GM21447 (cell line): ENCODE results near the gene ELANE.
"Not testable (repeated sequence)": the region's sequence is repeated elsewhere in the genome, so short reads cannot be mapped to it uniquely, and the experiment has no call there.

ENCODE experiments used
- ATAC-seq: cut with Tn5 transposase; IDR thresholded peaks from one replicate; pipeline ENCODE4 v1.9.1; 2021; ENCODE audit not compliant: unreplicated experiment

Gene ELANE

DNA sequence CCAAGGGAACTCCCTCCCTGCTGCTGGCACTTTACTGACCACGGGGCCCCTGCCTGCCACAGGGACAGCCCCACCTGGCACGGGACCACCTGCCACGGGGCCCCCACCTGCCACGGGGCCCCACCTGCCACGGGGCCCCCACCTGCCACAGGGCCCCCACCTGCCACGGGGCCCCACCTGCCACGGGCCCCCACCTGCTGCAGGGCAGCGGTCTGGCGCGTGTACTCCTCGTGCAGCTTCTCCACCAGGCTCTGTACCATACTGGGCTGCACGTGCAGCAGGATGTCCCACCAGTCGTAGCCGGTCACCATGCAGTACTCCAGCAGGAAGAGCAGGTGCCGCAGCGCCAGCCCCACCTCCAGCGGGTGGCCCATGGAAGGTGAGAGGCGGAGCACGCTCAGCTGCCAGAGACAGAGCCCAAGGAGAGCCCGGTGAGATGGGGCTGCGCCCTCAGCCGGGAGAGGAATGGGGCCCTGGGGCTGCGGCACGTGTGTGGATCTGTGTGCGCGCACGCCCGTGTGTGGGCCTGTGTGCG lies 24.7 kb downstream of the ELANE start:
- no peak for ATAC-seq

DNA sequence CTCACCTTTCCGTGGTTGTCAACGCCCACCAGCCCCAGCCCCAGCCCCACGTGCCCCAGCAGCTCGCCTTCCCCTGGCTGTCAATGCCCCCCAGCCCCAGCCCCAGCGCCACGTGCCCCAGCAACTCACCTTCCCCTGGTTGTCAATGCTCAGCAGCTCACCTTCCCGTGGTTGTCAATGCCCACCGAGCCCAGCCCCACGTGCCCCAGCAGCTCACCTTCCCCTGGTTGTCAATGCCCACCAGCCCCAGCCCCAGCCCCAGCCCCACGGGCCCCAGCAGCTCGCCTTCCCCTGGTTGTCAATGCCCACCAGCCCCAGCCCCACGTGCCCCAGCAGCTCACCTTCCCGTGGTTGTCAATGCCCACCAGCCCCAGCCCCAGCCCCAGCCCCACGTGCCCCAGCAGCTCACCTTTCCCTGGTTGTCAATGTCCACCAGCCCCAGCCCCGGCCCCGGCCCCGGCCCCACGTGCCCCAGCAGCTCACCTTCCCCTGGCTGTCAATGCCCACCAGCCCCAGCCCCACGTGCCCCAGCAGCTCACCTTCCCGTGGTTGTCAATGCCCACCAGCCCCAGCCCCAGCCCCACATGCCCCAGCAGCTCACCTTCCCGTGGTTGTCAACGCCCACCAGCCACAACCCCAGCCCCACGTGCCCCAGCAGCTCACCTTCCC lies 26.0 kb downstream of the ELANE start:
- ATAC-seq, result not testable (repeated sequence)

DNA sequence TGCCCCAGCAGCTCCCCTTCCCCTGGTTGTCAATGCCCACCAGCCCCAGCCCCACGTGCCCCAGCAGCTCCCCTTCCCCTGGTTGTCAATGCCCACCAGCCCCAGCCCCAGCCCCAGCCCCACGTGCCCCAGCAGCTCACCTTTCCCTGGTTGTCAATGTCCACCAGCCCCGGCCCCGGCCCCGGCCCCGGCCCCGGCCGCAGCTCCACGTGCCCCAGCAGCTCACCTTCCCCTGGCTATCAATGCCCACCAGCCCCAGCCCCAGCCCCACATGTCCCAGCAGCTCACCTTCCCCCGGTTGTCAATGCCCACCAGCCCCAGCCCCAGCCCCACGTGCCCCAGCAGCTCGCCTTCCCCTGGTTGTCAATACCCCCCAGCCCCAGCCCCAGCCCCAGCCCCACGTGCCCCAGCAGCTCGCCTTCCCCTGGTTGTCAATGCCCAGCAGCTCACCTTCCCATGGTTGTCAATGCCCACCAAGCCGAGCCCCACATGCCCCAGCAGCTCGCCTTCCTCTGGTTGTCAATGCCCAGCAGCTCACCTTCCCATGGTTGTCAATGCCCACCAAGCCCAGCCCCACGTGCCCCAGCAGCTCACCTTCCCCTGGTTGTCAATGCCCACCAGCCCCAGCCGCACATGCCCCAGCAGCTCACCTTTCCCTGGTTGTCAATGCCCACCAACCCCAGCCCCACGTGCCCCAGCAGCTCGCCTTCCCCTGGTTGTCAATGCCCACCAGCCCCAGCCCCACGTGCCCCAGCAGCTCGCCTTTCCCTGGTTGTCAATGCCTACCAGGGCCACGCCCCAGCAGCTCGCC lies 26.9 kb downstream of the ELANE start:
- ATAC-seq, result not testable (repeated sequence)

DNA sequence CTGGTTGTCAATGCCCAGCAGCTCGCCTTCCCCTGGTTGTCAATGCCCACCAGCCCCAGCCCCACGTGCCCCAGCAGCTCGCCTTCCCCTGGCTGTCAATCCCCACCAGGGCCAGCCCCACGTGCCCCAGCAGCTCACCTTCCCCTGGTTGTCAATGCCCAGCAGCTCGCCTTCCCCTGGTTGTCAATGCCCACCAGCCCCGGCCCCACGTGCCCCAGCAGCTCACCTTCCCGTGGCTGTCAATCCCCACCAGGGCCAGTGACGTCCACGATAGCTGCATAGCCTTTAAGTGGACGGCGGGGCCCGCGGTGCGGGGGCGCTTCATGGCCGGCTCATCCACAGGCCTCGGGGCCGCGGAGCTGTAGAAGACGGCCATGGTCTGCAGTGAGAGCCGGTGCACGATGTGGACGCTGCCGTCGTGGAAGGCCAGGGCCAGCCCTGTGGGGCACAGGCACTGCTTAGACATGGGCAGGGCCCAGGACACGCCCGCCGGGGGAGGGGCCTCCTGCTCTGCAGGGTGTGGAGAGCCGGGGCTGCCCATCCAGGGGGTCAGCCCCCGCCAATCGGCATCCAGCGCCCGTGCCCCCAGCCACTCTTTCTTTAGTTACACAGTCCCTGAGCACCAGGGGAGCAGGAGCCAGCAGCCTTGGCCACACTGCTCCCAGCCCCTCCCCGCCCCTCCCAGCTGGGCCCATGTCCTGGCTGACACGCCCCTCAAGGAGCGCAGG lies 27.8 kb downstream of the ELANE start:
- no peak for ATAC-seq

DNA sequence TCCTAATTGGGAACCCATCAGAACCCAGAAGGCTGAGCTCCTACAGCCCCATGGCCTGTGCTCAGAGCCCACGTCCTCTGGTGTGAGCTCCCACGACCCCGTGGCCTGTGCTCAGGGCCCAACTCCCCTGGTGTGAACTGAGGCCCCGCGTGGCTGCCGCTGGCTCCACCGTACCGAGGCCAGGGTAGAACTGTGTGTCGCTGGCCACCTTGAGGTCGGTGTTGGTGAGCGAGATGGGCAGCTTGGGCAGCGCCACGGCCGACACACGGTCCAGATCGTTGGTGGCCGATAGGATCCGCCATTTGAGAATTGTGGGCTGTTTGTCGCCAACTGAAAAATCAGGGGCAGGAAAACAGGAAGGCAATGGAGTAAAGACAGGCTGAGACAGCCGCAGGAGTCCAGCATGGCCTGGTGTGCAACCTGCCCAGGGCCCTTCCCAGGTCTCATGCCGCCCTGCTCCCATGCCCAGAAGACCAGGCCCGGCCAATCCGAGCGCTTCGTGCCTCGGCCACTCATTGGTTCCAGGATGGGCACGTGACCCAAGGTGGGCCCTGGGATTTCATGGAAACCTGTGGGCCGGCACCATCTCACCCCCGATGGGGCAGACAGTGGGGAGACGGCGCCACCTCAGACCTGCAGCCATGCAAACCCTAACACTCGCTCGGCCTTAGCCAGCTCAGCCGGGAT lies 29.4 kb downstream of the ELANE start:
- ATAC-seq, result no peak

- ATAC-seq, result no peak
Measured at GRCh38 chr19:882871-883497, 30.9 kb downstream of the ELANE start.

- ATAC-seq, result no peak
Measured at GRCh38 chr19:883661-884211, 31.6 kb downstream of the ELANE start.

DNA sequence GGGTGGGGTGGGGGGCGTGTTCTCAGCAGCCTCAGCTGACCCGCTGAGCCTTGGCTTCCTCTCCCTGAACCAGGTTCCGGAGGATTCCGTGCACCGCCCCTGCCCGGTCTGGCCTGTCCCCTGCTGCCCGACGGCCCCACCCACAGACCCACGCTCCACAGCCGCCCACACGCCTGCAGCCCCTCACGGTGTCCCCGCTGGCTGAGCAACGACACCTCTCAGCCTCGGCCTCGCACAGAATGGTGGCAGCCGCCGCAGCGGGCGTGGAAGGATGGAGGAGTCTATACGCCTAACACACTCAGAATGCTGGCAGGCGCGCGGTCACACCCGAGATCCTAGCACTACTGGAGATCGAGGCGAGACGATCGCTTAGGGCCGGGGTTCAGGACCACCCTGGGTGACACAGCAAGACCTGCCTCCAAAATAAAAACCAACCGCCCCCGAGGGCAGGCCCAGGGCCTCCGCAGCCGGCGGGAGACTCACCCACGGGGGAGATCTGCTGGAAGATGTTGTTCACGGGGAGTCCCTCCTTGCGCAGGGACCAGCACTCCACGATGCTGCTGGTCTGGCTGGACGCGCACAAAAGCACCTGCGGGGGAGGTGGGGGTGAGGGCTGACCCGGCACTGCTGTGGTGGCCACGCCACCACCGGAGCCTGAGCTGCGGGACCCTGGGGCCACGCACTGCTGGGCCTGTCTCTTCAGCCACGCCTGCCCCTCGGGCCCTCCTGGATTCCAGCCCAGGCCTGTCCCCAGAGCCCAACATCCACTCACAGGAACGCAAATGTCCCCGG lies 32.5 kb downstream of the ELANE start:
- no peak for ATAC-seq

- no peak for ATAC-seq
Measured at GRCh38 chr19:885536-886224, 33.6 kb downstream of the ELANE start.

GRCh38 chr19:887072-887471 lies 35.0 kb downstream of the ELANE start:
- no peak for ATAC-seq

- no peak for ATAC-seq
Measured at GRCh38 chr19:887599-887998, 35.5 kb downstream of the ELANE start.

GRCh38 chr19:888581-889385 lies 36.7 kb downstream of the ELANE start:
- no peak for ATAC-seq

GRCh38 chr19:889662-890295 lies 37.7 kb downstream of the ELANE start:
- no peak for ATAC-seq

GRCh38 chr19:890831-891230 lies 38.7 kb downstream of the ELANE start:
- ATAC-seq, result no peak

DNA sequence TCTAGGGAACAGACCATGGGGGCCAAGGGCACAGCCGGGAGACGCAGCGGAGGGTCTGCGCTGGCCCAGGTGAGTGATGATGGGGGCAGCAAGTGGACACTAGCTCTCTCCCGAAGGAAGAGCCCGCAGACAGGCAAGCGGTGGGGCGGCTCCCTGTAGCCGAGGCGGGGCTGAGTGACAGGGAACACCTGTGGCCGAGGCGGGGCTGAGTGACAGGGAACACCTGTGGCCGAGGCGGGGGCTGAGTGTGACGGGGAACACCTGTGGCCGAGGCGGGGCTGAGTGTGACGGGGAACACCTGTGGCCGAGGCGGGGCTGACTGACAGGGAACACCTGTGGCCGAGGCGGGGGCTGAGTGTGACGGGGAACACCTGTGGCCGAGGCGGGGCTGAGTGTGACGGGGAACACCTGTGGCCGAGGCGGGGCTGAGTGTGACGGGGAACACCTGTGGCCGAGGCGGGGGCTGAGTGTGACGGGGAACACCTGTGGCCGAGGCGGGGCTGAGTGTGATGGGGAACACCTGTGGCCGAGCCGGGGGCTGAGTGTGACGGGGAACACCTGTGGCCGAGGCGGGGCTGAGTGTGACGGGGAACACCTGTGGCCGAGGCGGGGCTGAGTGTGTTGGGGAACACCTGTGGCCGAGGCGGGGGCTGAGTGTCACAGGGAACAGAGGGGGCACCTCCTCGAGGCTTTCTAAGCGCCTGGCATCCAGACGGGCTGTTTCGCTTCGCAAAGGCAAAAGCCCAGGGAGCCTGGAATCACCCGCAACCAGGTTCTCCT lies 39.5 kb downstream of the ELANE start:
- not testable (repeated sequence) for ATAC-seq

DNA sequence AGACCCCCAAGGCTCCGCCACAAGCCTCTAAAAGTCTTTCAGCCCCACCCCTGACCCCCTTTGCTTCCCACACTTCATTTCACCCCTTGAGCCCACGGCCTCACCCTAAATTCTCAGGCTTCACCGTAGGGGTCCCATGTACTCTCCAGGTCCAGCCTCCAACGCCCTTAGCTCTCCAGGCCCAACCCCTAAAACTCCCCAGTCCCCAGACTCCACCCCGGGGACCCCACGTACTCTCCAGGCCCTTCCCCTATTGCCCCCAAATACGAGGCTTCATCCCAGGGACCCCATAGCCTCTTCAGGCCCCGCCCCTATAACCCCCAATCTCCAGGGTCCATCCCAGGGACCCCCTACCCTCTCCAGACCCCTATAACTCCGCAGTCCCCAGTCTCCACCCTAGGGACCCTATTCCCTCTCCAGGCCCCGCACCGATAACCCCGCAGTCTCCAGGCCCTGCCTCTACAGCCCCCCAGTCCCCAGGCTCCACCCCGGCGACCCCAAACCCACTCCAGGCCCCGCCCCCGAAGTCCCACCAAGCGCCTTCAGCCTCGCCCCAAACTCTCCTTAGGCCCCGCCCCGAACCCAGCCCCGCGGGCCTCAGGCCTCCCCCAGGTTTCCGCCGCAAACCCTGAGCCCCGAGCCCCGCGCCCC lies 40.3 kb downstream of the ELANE start:
- ATAC-seq, result no peak
